Liver (tissue), 3 donors: ENCODE results near the gene OR52E2.

Experiments used
- CTCF ChIP-seq: fragments of 150-350 bp; IDR thresholded peaks from 2 replicates; pipeline ENCODE4 v1.5.1; 2017; ENCODE audit warnings: improper control_type of control experiment, low read depth, low read length; ENCODE audit not compliant: missing input control
- REST ChIP-seq: IDR thresholded peaks from 2 replicates; pipeline ENCODE4 v1.6.1; 2016; ENCODE audit warnings: antibody characterized with exemption, mild to moderate bottlenecking
- TAF1 ChIP-seq: conservative IDR thresholded peaks from 2 replicates; pipeline ENCODE4 v1.6.1; 2016; ENCODE audit warnings: antibody characterized with exemption, mild to moderate bottlenecking
- YY1 ChIP-seq: IDR thresholded peaks from 2 replicates; pipeline ENCODE4 v1.6.1; 2016; ENCODE audit warnings: antibody characterized with exemption, mild to moderate bottlenecking
- donor health status: healthy.
- donor health status: healthy.

GRCh38 chr11:5071799-5072198, 12.4 kb upstream of the OR52E2 start:
- TF ChIP-seq YY1 (no peak), CTCF (no peak), REST (no peak), TAF1 (no peak)
